CD14-positive monocyte (primary cell): ENCODE results near the gene SLC22A31. TPM values are rescaled to one million over a fixed set of nuclear protein-coding genes. Genes with fewer than 3 reads are reported as not detected.

Experiments used
- DNase-seq, 3 donors: peaks; one replicate each; pipeline ENCODE4 v3.0.0-alpha.2; 2011 to 2022
- H2AFZ ChIP-seq: 2 replicates; pipeline ENCODE4 v1.6.0; 2012; ENCODE audit warnings: mild to moderate bottlenecking, low read depth, low read length, inconsistent platforms; ENCODE audit not compliant: insufficient read depth, poor library complexity, severe bottlenecking
- H3K27ac ChIP-seq, 2 donors: 1 replicate in 1 of 2; 2 replicates in 1 of 2; pipeline ENCODE4 v1.5.1; 2012 to 2013; ENCODE audit warnings: low read length in 2 of 2, control low read depth in 1 of 2, inconsistent platforms in 1 of 2, low read depth in 1 of 2, mild to moderate bottlenecking in 1 of 2
- H3K27me3 ChIP-seq, 2 donors: one replicate each; pipeline versions ENCODE4 v1.6.0 to v1.6.1; 2011 to 2013; ENCODE audit warnings: low read length in 2 of 2; ENCODE audit not compliant: control insufficient read depth in 2 of 2, insufficient read depth in 2 of 2
- H3K36me3 ChIP-seq, 2 donors: replicated peaks in 1 of 2; 1 replicate in 1 of 2; 2 replicates in 1 of 2; pipeline versions ENCODE4 v1.5.1 to v1.6.1; 2012 to 2013; ENCODE audit warnings: low read length in 2 of 2, control low read depth in 1 of 2, inconsistent platforms in 1 of 2, mild to moderate bottlenecking in 1 of 2; ENCODE audit not compliant: insufficient read depth in 2 of 2, control insufficient read depth in 1 of 2
- H3K4me1 ChIP-seq, 2 donors: 1 replicate in 1 of 2; 2 replicates in 1 of 2; pipeline versions ENCODE4 v1.5.1 to v1.6.1; 2012 to 2013; ENCODE audit warnings: low read length in 2 of 2, control low read depth in 1 of 2, inconsistent platforms in 1 of 2, mild to moderate bottlenecking in 1 of 2, moderate library complexity in 1 of 2; ENCODE audit not compliant: insufficient read depth in 2 of 2, control insufficient read depth in 1 of 2
- H3K4me2 ChIP-seq: replicated peaks from 2 replicates; pipeline ENCODE3; 2012; ENCODE audit warnings: low read length, moderate library complexity, mild to moderate bottlenecking; ENCODE audit not compliant: poor library complexity, severe bottlenecking; ENCODE audit errors: extremely low read depth
- H3K4me3 ChIP-seq, 3 experiments: fragments of 200-600 bp in 1 of 3; sonication (generic) in 1 of 3; replicated peaks in 1 of 3; 1 replicate in 2 of 3; 2 replicates in 1 of 3; pipeline ENCODE4 v1.5.1; 2011 to 2013; ENCODE audit warnings: low read length in 3 of 3, mild to moderate bottlenecking in 3 of 3, control low read depth in 2 of 3, low read depth in 2 of 3, inconsistent platforms in 1 of 3, moderate library complexity in 1 of 3
- H3K79me2 ChIP-seq: 2 replicates; pipeline ENCODE4 v1.6.0; 2012; ENCODE audit warnings: mild to moderate bottlenecking, control low read depth, inconsistent platforms, low read length, moderate library complexity; ENCODE audit not compliant: insufficient read depth
- H3K9ac ChIP-seq: 2 replicates; pipeline ENCODE4 v1.6.0; 2017; ENCODE audit warnings: low read length, mild to moderate bottlenecking; ENCODE audit not compliant: insufficient read depth, poor library complexity, severe bottlenecking
- H3K9me3 ChIP-seq, 2 donors: replicated peaks in 1 of 2; 1 replicate in 1 of 2; 2 replicates in 1 of 2; pipeline versions ENCODE4 v1.5.1 to v1.6.1; 2012 to 2013; ENCODE audit warnings: low read length in 2 of 2, control low read depth in 1 of 2; ENCODE audit not compliant: control insufficient read depth in 1 of 2, insufficient read depth in 1 of 2
- H4K20me1 ChIP-seq: 2 replicates; pipeline ENCODE4 v1.6.0; 2012; ENCODE audit warnings: mild to moderate bottlenecking, low read length, control low read depth, moderate library complexity; ENCODE audit not compliant: insufficient read depth
- H3K27ac Mint-ChIP-seq, 7 donors: one replicate each; pipeline ENCODE4 v1.8.0; 2020; ENCODE audit warnings: mild to moderate bottlenecking in 7 of 7, mixed read lengths in 7 of 7, moderate library complexity in 6 of 7, inconsistent platforms in 2 of 7
- H3K27me3 Mint-ChIP-seq, 3 donors: one replicate each; pipeline ENCODE4 v1.8.0; 2021 to 2022; ENCODE audit warnings: low read depth in 3 of 3, mild to moderate bottlenecking in 3 of 3, mixed read lengths in 3 of 3, moderate library complexity in 3 of 3, inconsistent platforms in 1 of 3
- H3K36me3 Mint-ChIP-seq, 2 donors: one replicate each; pipeline ENCODE4 v1.8.0; 2020; ENCODE audit warnings: mixed read lengths in 2 of 2, inconsistent platforms in 1 of 2, mild to moderate bottlenecking in 1 of 2
- H3K4me1 Mint-ChIP-seq: one replicate; pipeline ENCODE4 v1.8.0; 2020; ENCODE audit warnings: mild to moderate bottlenecking, mixed read lengths
- H3K4me3 Mint-ChIP-seq, 2 donors: one replicate each; pipeline ENCODE4 v1.8.0; 2020; ENCODE audit warnings: mild to moderate bottlenecking in 2 of 2, mixed read lengths in 2 of 2, moderate library complexity in 1 of 2
- H3K9me3 Mint-ChIP-seq, 7 donors: one replicate each; pipeline ENCODE4 v1.8.0; 2020 to 2022; ENCODE audit warnings: mixed read lengths in 7 of 7, mild to moderate bottlenecking in 6 of 7, moderate library complexity in 6 of 7, inconsistent platforms in 2 of 7
- WGBS: methylation state at CpG from one replicate; pipeline ENCODE4 v1.1.5; 2013; ENCODE audit warnings: missing lambda C conversion rate; ENCODE audit not compliant: insufficient coverage; 5-methylcytosine and 5-hydroxymethylcytosine counted together
- intact Hi-C, 2 donors: fragments of 100-400 bp; cut with micrococcal nuclease; formaldehyde crosslinking; loops; one replicate each; pipeline versions ENCODE4 v1.15.0 to v1.15.1; 2023
- polyA plus RNA-seq, 3 donors: library from polyadenylated mRNA; depleted of rRNA in 1 of 3; unstranded in 2 of 3; stranded (reverse) in 1 of 3; fragments of 300-500 nt in 2 of 3; fragments of >200 nt in 1 of 3; fragmentation: Illumina TruSeq in 2 of 3; gene quantifications; 1 replicate in 2 of 3; 2 replicates in 1 of 3; pipeline ENCODE4 v1.2.3, GENCODE V29; 2012 to 2021
- TF ChIP-seq, protein P1 (sequence below): fragments of 200-600 bp; IDR thresholded peaks from one replicate; pipeline ENCODE4 v1.8.0; 2022; ENCODE audit warnings: antibody characterized with exemption, mild to moderate bottlenecking

Gene SLC22A31
- polyA plus RNA-seq, 3 donors: 0.29 TPM; not detected in 2

DNA sequence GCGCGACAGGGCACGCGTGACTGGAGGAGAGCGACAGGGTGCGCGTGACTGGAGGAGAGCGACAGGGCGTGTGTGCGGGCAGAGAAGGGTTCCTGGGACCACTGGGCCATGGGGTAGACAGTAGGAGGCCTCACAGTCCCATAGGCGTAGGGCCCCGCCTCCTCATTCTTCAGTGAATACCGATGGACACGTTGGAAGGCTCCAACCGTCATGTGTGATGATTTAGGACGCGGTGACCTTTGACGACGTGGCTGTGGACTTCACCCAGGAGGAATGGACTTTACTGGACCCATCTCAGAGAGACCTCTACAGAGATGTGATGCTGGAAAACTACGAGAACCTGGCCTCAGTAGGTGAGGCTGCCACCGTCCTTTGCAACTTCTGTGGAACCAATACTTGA, 22.6 kb upstream of the SLC22A31 start:
- Mint-ChIP-seq H3K27me3 (no peaks in the 10 kb centered on the region), H3K36me3 (peaks cover 63 to 79% of the 10 kb centered on the region in 2 donors), H3K4me3 (no peak overlapping the region), H3K27ac (no peak overlapping the region), H3K4me1 (peaks cover 7% of the 10 kb centered on the region), H3K9me3 (peaks cover 9 to 20% (median 14%) of the 10 kb centered on the region in 7 donors)
- Histone ChIP-seq H3K36me3 (peaks cover 63 to 74% of the 10 kb centered on the region in 2 donors), H4K20me1 (peaks cover 14% of the 10 kb centered on the region), H3K4me3 (no peak overlapping the region), H3K4me1 (peaks cover 5% of the 10 kb centered on the region in 2 donors), H3K79me2 (peaks cover 13% of the 10 kb centered on the region), H3K27me3 (no peaks in the 10 kb centered on the region), H3K9me3 (peaks cover 17 to 18% of the 10 kb centered on the region in 2 donors), H3K27ac (no peak overlapping the region), H3K4me2 (no peak overlapping the region), H2AFZ (no peak overlapping the region), H3K9ac (no peak overlapping the region)
- TF ChIP-seq, protein P1, sequence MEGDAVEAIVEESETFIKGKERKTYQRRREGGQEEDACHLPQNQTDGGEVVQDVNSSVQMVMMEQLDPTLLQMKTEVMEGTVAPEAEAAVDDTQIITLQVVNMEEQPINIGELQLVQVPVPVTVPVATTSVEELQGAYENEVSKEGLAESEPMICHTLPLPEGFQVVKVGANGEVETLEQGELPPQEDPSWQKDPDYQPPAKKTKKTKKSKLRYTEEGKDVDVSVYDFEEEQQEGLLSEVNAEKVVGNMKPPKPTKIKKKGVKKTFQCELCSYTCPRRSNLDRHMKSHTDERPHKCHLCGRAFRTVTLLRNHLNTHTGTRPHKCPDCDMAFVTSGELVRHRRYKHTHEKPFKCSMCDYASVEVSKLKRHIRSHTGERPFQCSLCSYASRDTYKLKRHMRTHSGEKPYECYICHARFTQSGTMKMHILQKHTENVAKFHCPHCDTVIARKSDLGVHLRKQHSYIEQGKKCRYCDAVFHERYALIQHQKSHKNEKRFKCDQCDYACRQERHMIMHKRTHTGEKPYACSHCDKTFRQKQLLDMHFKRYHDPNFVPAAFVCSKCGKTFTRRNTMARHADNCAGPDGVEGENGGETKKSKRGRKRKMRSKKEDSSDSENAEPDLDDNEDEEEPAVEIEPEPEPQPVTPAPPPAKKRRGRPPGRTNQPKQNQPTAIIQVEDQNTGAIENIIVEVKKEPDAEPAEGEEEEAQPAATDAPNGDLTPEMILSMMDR: no peak
- no peak for DNase-seq
- intact Hi-C loops: no loop called here
- WGBS: 97% methylated on average over 19 of the region's 21 CpGs

- TF ChIP-seq, protein P1: no peak
- H3K4me3 Mint-ChIP-seq: no peak overlapping the region
These were observed 21.3 kb upstream of the SLC22A31 start for GRCh38 chr16:89221604-89222003.

More at GRCh38 chr16:89221604-89222003, 21.3 kb upstream of the SLC22A31 start:
- Mint-ChIP-seq H3K36me3 (peaks cover 50 to 66% of the 10 kb centered on the region in 2 donors), H3K27ac (peak overlapping the region in 1 of 7 donors; percentile 67), H3K4me1 (peaks cover 12% of the 10 kb centered on the region), H3K9me3 (peaks cover 2 to 8% (median 4%) of the 10 kb centered on the region in 7 donors), H3K27me3 (no peaks in the 10 kb centered on the region)
- H3K36me3 ChIP-seq: peaks cover 50 to 61% of the 10 kb centered on the region in 2 donors
- no peak overlapping the region for H3K4me2 ChIP-seq
- intact Hi-C loops: no loop called here
- H2AFZ ChIP-seq: no peak overlapping the region
- peaks cover 14% of the 10 kb centered on the region for H4K20me1 ChIP-seq
- no peak overlapping the region for H3K4me3 ChIP-seq
- peaks cover 4% of the 10 kb centered on the region in 2 donors for H3K9me3 ChIP-seq
- H3K27me3 ChIP-seq: no peaks in the 10 kb centered on the region
- no peak overlapping the region for H3K27ac ChIP-seq
- H3K79me2 ChIP-seq: peaks cover 16% of the 10 kb centered on the region
- peaks cover 11 to 14% of the 10 kb centered on the region in 2 donors for H3K4me1 ChIP-seq
- WGBS: 94% methylated on average over 3 of the region's 3 CpGs
- no peak for DNase-seq
- no peak overlapping the region for H3K9ac ChIP-seq
